NAMALWA (cell line): Measurements from ENCODE around the gene CDH4.
"Not testable (repeated sequence)": the region's sequence is repeated elsewhere in the genome, so short reads cannot be mapped to it uniquely, and the experiment has no call there.

ENCODE experiments used
- DNase-seq: peaks from one replicate; pipeline ENCODE4 v3.0.0-alpha.2; 2015; ENCODE audit warnings: low spot score

CDH4 gene

GRCh38 chr20:61459266-61459665 is 207.2 kb downstream of the CDH4 start:
- DNase-seq, result no peak

GRCh38 chr20:61459705-61460104 is 207.6 kb downstream of the CDH4 start:
- DNase-seq, result no peak

- DNase-seq, result no peak
Measured at GRCh38 chr20:61460261-61461052, 208.4 kb downstream of the CDH4 start.

- DNase-seq, result no peak
Measured at GRCh38 chr20:61461461-61461860, 209.4 kb downstream of the CDH4 start.

GRCh38 chr20:61464307-61465303 is 212.5 kb downstream of the CDH4 start:
- DNase-seq, result no peak

GRCh38 chr20:61475729-61476128 is 223.7 kb downstream of the CDH4 start:
- no peak for DNase-seq

- DNase-seq, result no peak
Measured at GRCh38 chr20:61476956-61477355, 224.9 kb downstream of the CDH4 start.

- DNase-seq, result no peak
Measured at GRCh38 chr20:61477451-61477861, 225.4 kb downstream of the CDH4 start.

- DNase-seq, result no peak
Measured at GRCh38 chr20:61478094-61478493, 226.0 kb downstream of the CDH4 start.

GRCh38 chr20:61478611-61479305 is 226.7 kb downstream of the CDH4 start:
- DNase-seq, result no peak

- DNase-seq, result not testable (repeated sequence)
Measured at GRCh38 chr20:61479433-61479832, 227.4 kb downstream of the CDH4 start.

- no peak for DNase-seq
Measured at GRCh38 chr20:61480158-61480825, 228.2 kb downstream of the CDH4 start.

GRCh38 chr20:61482056-61482887 is 230.2 kb downstream of the CDH4 start:
- no peak for DNase-seq

- no peak for DNase-seq
Measured at GRCh38 chr20:61482901-61483300, 230.8 kb downstream of the CDH4 start.

GRCh38 chr20:61483336-61484067 is 231.4 kb downstream of the CDH4 start:
- no peak for DNase-seq

- DNase-seq, result no peak
Measured at GRCh38 chr20:61486198-61486597, 234.1 kb downstream of the CDH4 start.

- DNase-seq, result no peak
Measured at GRCh38 chr20:61487346-61487996, 235.4 kb downstream of the CDH4 start.

GRCh38 chr20:61487997-61488371 is 235.9 kb downstream of the CDH4 start:
- DNase-seq, result no peak

- no peak for DNase-seq
Measured at GRCh38 chr20:61490721-61491120, 238.7 kb downstream of the CDH4 start.

GRCh38 chr20:61492065-61492464 is 240.0 kb downstream of the CDH4 start:
- no peak for DNase-seq
